GM18508 (cell line): ENCODE data around the gene C11orf24.

Source experiments
- ATAC-seq: cut with Tn5 transposase; IDR thresholded peaks from one replicate; pipeline ENCODE4 v1.9.1; 2021; ENCODE audit warnings: moderate number of reproducible peaks; ENCODE audit not compliant: insufficient read depth, unreplicated experiment

Gene C11orf24

DNA sequence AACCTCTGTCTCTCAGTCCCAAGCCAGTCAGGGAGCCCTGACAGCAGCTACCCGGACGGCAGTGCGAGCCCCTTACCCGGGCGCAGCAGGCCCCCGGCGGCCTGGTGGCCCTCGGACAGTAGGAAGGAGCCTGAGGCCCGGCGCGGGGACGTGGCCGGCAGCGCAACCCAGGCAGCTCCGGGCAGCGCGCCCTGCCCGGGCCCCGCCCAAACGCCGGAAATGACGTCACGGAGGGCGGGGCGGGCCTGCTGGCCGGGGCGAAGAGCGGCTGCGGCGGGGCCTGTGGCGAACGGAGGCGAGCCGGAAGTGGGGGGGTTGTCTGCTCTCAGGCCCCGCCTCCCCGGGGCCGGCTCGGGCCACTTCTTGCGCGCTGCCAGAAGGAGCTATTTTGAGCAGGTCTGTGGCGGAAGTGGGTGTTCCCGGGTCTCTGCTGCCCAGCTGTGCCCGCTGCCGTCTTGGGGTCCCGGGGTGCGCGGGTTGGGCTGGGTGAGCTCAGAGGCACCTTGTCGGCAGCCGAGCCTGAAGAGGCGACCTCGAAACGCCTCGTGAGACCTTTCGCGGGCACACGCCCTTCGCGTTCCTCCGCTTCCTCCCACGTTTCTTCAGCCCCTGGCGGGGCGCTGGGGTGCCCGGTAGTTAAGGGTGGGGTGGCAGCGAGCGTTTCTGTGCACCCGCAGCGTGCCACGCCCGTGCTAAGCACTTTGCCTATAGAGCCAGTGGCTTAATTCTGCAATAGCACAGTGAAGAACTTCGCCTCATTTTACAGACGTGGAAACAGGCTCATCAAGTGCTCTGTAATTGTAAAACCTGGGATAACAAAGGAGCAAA lies at the start of gene C11orf24:
C11orf24 (minus strand) TSS at position 193 of the 828 bp plus-strand sequence. CDS start 8,206 bp downstream, outside the sequence.
- peak; percentile 33 for ATAC-seq

DNA sequence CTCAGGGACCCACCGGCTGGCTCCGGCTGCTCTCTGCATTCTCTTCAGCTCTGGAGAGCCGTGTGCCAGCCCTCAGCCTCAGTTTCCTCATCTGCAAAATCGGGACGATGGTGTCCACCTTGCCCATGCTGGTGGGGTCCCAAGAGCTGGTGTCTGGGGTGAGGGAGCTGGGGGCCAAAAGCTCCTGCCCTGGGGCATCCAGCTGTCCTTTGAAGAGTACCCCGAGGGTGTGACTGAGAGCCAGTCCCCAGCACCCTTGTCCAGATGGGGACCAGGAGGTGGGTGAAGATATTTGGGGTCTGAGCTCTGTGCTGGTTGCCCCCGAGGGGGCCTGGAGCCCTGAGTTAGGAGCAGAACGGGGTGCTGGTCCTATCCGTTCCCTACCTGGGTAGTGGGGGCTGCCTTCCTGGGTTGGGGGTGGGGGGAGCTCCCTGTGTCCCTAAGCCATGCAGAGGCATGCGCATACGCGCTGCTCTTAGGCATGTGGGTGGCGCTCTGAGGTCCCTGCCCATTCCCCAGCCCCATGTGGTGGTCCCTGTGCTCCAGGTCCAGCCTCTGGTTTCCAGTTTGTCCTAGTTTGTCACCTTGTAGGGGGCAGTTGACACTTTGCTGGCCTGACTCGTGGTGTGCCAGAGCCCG lies 45.5 kb upstream of the C11orf24 start:
- no peak for ATAC-seq

DNA sequence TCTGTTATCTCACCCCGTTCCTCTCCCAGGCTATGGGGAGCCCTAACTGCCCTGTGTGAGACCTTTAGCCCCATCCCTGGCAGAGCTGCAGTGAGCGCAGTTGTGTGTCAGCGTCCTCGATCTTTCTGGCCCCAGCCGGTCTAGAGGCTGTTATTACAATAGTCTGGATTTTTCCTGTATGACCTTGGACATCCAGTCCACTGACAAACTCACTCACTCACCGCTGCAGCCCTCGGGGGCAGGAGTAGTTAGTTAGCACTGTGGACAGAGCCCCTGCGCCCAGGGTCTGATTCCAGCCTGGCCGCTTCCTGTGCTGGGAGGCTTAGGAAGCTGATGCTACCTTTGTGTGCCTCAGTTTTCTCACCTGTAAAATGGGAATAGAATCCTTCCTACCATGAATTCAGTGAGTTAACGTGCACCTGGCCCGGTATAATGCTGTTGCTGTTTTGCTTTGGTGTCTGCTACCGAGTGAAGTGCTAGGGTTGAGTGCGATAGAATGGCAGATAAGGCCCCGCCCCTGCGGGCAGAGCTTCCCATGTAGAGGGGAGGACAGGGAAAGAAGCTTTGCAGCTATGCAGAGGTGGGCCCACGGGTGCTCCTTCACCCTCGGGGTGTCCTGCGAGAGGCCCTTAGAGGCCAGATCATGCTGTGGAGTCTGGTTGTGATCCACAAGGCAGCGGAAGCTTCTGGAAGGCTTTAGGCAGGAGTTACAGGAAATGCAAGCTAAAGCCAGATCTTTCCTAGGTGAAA lies 43.6 kb upstream of the C11orf24 start:
- ATAC-seq = no peak

GRCh38 chr11:68314203-68315170 lies 42.7 kb upstream of the C11orf24 start:
- no peak for ATAC-seq

- no peak for ATAC-seq
These were observed 41.9 kb upstream of the C11orf24 start for GRCh38 chr11:68313574-68314202.

GRCh38 chr11:68312780-68313573 lies 41.2 kb upstream of the C11orf24 start:
- ATAC-seq = no peak

DNA sequence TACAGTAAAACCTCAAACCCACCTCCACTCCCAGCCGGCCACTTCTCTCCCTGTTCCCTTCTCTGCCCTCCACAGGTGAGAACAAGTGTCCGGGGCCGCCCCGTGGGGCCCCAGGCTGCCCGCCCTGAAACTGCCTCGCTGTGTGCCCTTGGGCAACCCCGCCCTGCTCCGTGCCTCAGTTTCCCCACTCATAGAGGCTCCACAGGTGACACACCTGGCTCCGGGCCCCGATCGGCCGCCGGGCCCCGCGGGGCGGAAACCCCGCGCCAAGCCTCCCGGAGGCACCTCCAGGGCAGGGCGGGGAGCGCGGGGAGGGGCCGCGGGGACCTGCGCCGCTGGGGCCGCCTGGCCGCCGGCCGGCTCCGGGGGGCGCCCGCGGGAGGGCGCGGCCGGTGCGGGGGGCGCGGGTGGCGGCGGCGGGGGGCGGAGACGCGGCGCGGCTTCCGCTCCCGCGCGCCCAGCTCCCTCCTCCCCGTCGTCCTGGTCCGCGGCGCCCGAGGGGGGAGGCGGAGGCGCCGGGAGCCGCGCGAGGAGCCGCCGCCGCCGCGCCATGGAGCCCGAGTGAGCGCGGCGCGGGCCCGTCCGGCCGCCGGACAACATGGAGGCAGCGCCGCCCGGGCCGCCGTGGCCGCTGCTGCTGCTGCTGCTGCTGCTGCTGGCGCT lies 40.5 kb upstream of the C11orf24 start, which contains the start of gene LRP5:
LRP5 (plus strand) TSS at position 475 of the 663 bp plus-strand sequence; CDS start at position 599, 124 bp downstream.
- ATAC-seq = no peak

GRCh38 chr11:68311160-68312116 lies 39.7 kb upstream of the C11orf24 start:
- no peak for ATAC-seq

DNA sequence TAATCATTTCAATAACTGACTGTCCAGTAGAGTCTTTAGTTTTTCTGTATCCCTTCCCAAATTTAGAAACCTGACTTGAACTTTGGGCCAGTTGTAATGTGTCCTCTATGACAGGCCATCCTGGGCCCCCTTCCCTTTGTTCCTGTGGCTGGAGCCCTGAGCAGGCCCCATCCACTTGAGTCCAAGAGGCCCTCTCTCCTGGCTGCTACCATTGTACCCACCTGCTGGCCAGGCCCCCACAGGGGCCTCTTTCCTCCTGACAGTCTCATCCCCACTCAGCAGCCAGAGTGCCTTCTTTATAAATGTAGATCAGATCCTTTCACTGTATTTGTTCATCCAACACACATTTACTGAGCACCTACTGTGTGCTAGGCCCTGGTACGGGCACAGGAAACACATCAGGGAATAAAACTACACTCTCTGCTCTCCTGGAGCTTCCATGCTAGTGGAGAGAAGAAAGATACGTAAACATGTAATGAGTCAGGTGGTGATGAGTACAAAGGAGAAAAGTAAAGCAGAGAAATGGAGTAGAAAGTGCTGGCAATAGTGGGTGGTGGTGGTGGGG lies 37.9 kb upstream of the C11orf24 start:
- ATAC-seq = no peak

DNA sequence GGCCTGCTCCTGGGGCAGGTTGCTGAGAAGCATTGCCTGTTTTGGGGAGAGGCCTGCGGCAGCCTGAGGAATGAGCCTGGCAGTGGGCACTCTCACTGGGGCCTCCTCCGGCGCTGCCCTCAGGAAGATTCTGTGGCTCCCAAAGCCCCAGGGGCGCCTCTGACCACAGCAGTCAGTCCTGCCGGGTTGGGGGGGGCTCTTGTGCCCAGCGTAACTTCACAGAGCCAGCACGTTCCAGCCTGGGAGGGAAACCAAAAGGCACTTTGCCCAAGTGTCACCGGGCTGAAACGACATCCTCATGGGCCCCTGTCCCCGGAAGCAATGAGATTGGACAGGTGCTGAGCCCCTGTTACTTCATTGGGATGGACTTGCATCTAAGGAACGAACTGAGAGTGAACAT lies 36.3 kb upstream of the C11orf24 start:
- no peak for ATAC-seq

- no peak for ATAC-seq
These were observed 34.9 kb upstream of the C11orf24 start for GRCh38 chr11:68306636-68307035.

DNA sequence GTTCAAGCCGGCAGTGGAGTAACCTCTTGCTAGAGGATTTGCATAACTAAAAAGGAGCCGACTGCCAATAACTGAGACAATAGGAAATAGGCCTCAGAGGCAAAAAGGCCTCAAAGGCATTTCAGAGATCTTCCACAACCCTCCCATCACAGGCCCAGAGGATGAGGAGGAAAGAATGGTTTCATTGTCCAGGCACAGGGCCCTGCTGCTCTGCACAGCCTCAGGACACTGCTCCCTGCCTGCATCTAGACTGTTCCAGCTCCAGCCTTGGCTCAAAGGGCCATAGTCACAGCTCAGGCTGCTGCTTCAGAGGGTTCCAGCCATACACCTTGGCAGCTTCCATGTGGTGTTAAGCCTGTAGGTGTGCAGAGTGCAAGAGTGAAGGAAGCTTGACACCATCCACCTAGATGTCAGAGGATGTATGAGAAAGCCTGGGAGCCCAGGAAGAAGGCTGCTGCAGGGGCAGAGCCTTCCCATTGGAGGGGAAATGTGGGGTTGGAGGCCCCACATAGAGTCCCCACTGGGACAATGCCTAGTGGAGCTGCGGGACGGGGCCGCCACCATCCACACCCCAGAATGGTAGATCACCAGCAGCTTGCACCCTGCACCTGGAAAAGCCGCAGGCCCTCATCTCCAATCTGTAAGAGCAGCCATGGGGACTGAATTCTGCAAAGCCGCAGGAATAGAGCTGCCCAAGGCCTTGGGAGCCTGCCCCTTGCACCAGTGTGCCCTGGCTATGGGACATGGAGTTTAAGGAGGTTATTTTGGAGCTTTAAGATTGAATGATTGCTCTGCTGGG lies 32.4 kb upstream of the C11orf24 start:
- ATAC-seq = no peak

- ATAC-seq = no peak
These were observed 31.3 kb upstream of the C11orf24 start for GRCh38 chr11:68303083-68303482.

DNA sequence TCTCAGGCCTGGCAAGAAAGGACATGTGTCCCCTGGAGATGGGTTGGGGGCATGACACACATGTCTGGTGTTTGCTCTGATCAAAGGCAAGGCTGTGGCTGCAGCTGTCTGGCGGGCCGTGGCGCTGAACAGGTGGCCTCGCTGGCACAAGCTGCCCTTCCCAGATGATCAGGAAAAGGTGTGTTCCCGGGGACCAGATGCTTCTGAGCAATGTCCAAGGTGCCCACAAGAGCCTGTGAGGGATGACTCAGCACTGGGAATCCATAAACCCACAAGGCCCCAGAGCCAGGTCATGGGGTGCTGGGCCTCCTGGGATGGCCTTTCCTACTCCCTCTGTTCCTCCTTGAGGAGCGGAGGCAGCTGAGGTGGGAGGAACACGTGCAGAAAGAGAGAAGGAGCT lies 30.9 kb upstream of the C11orf24 start:
- no peak for ATAC-seq

GRCh38 chr11:68302256-68302655 lies 30.5 kb upstream of the C11orf24 start:
- ATAC-seq = no peak
